OCI-LY1 (cell line): ENCODE measurements around the gene FGR.
"Not testable (repeated sequence)": the region's sequence is repeated elsewhere in the genome, so short reads cannot be mapped to it uniquely, and the experiment has no call there.

Experiments
- H2AFZ ChIP-seq: fragments of 200-600 bp; sonication (generic), shearing (Covaris generic); 2 replicates; pipeline ENCODE4 v1.6.0; 2014; ENCODE audit warnings: antibody characterized with exemption, mild to moderate bottlenecking, low read length
- H3F3A ChIP-seq: fragments of 200-600 bp; sonication (generic), shearing (Covaris generic); 2 replicates; pipeline ENCODE4 v1.6.0; 2014; ENCODE audit warnings: mild to moderate bottlenecking, antibody characterized with exemption, low read length, moderate library complexity; ENCODE audit not compliant: insufficient read depth
- H3K27ac ChIP-seq: fragments of 200-600 bp; sonication (generic); 2 replicates; pipeline ENCODE4 v1.5.1; 2014; ENCODE audit warnings: low read length, mixed run types, mild to moderate bottlenecking, low read depth; ENCODE audit not compliant: poor library complexity, severe bottlenecking
- H3K27me3 ChIP-seq: fragments of 200-600 bp; sonication (generic); 2 replicates; pipeline ENCODE4 v1.6.0; 2014; ENCODE audit warnings: antibody characterized with exemption, mild to moderate bottlenecking, low read length, moderate library complexity; ENCODE audit not compliant: insufficient read depth
- H3K36me3 ChIP-seq: fragments of 200-600 bp; sonication (generic); 2 replicates; pipeline ENCODE4 v1.6.1; 2014; ENCODE audit warnings: mild to moderate bottlenecking, antibody characterized with exemption, low read length, moderate library complexity, mixed read lengths; ENCODE audit not compliant: insufficient read depth
- H3K4me1 ChIP-seq: fragments of 200-600 bp; sonication (generic); 2 replicates; pipeline ENCODE4 v1.5.1; 2014; ENCODE audit warnings: mild to moderate bottlenecking, low read length, moderate library complexity; ENCODE audit not compliant: insufficient read depth, severe bottlenecking
- H3K4me2 ChIP-seq: fragments of 200-600 bp; sonication (generic), shearing (Covaris generic); 2 replicates; pipeline ENCODE4 v1.6.1; 2014; ENCODE audit warnings: low read length
- H3K4me3 ChIP-seq: fragments of 200-600 bp; sonication (generic); 2 replicates; pipeline ENCODE4 v1.5.1; 2014; ENCODE audit warnings: low read length, low read depth, mild to moderate bottlenecking, mixed read lengths; ENCODE audit not compliant: poor library complexity, severe bottlenecking
- H3K79me2 ChIP-seq: fragments of 200-600 bp; shearing (Covaris generic); 2 replicates; pipeline ENCODE4 v1.6.1; 2016; ENCODE audit warnings: mixed run types, low read length, mixed read lengths; ENCODE audit not compliant: insufficient read depth
- H3K9ac ChIP-seq: fragments of 200-600 bp; sonication (generic), shearing (Covaris generic); 2 replicates; pipeline ENCODE4 v1.6.1; 2014; ENCODE audit warnings: mild to moderate bottlenecking, low read length, mixed read lengths
- H3K9me2 ChIP-seq: fragments of 200-600 bp; sonication (generic), shearing (Covaris generic); 2 replicates; pipeline ENCODE4 v1.6.1; 2014; ENCODE audit warnings: low read depth, mild to moderate bottlenecking, low read length, mixed read lengths
- H3K9me3 ChIP-seq: fragments of 200-600 bp; shearing (Covaris generic); 2 replicates; pipeline ENCODE4 v1.6.1; 2014; ENCODE audit warnings: low read length, mixed read lengths
- H4K20me1 ChIP-seq: fragments of 200-600 bp; sonication (generic), shearing (Covaris generic); 2 replicates; pipeline ENCODE4 v1.6.0; 2016; ENCODE audit warnings: mild to moderate bottlenecking, low read length; ENCODE audit not compliant: insufficient read depth
- CTCF ChIP-seq: fragments of 200-600 bp; sonication (generic), shearing (Covaris generic); IDR thresholded peaks from 2 replicates; pipeline ENCODE4 v1.5.1; 2017; ENCODE audit warnings: mild to moderate bottlenecking, antibody characterized with exemption, low read length, moderate library complexity, mixed read lengths
- EZH2 ChIP-seq: fragments of 200-600 bp; sonication (generic), shearing (Covaris generic); IDR thresholded peaks from 2 replicates; pipeline ENCODE4 v1.8.0; 2017; ENCODE audit warnings: borderline replicate concordance, mixed run types, mild to moderate bottlenecking, antibody characterized with exemption, low read length, moderate library complexity, mixed read lengths

FGR gene

GRCh38 chr1:27634985-27635367, at the start of gene FGR:
FGR (minus strand) TSS chr1:27635185; CDS start chr1:27623916, 11,269 bp downstream.
- no peak within 1 kb of the TSS; the same call in 1 of the 2 replicates for H3K9ac ChIP-seq
- H3K27ac ChIP-seq = no peak within 1 kb of the TSS
- peak within 1 kb of the TSS; percentile 23 for H3K4me3 ChIP-seq
- H2AFZ ChIP-seq = no peak within 1 kb of the TSS
- no peaks in the 10 kb centered on the region; the same call in 1 of the 2 replicates for H3K36me3 ChIP-seq
- H3F3A ChIP-seq = no peaks in the 10 kb centered on the region
- peaks cover 43% of the 10 kb centered on the region for H3K4me1 ChIP-seq
- TF ChIP-seq CTCF (no peak), EZH2 (no peak)
- H4K20me1 ChIP-seq = no peaks in the 10 kb centered on the region
- no peaks in the 10 kb centered on the region for H3K79me2 ChIP-seq
- peak within 1 kb of the TSS; percentile 30 for H3K4me2 ChIP-seq
- H3K27me3 ChIP-seq = peaks cover 15% of the 10 kb centered on the region; the same call in 1 of the 2 replicates
- H3K9me3 ChIP-seq = no peaks in the 10 kb centered on the region
- H3K9me2 ChIP-seq = no peaks in the 10 kb centered on the region

- H4K20me1 ChIP-seq = no peaks in the 10 kb centered on the region
These were observed 49.2 kb upstream of the FGR start for GRCh38 chr1:27684176-27684575.

GRCh38 chr1:27682351-27682944, 47.5 kb upstream of the FGR start:
- Histone ChIP-seq H3K9me2 (no peaks in the 10 kb centered on the region), H3K27ac (no peak overlapping the region), H3K27me3 (no peaks in the 10 kb centered on the region; the same call in 1 of the 2 replicates), H3K4me2 (no peak overlapping the region), H3K36me3 (no peaks in the 10 kb centered on the region), H3K9me3 (peaks cover 5% of the 10 kb centered on the region; the same call in 1 of the 2 replicates), H3K4me1 (no peaks in the 10 kb centered on the region), H2AFZ (no peak overlapping the region), H3K9ac (no peak overlapping the region), H3K4me3 (no peak overlapping the region), H3K79me2 (no peaks in the 10 kb centered on the region), H4K20me1 (no peaks in the 10 kb centered on the region), H3F3A (no peaks in the 10 kb centered on the region)
- TF ChIP-seq EZH2 = no peak
- no peak for TF ChIP-seq CTCF

More at GRCh38 chr1:27684176-27684575, 49.2 kb upstream of the FGR start:
- Histone ChIP-seq H3K4me1 (no peaks in the 10 kb centered on the region), H3K4me3 (no peak overlapping the region), H3K9me2 (no peaks in the 10 kb centered on the region), H3K27me3 (no peaks in the 10 kb centered on the region; the same call in 1 of the 2 replicates), H3K79me2 (no peaks in the 10 kb centered on the region), H3K27ac (no peak overlapping the region), H2AFZ (no peak overlapping the region), H3F3A (no peaks in the 10 kb centered on the region), H3K9me3 (peaks cover 5% of the 10 kb centered on the region; the same call in 1 of the 2 replicates), H3K36me3 (no peaks in the 10 kb centered on the region), H3K9ac (no peak overlapping the region), H3K4me2 (no peak overlapping the region)
- TF ChIP-seq CTCF (no peak), EZH2 (no peak)

GRCh38 chr1:27681580-27681979, 46.6 kb upstream of the FGR start:
- H2AFZ ChIP-seq, H3K9me3 ChIP-seq, H3K9me2 ChIP-seq, H4K20me1 ChIP-seq, H3K36me3 ChIP-seq, H3K27me3 ChIP-seq, H3K4me1 ChIP-seq, H3K9ac ChIP-seq, H3K4me3 ChIP-seq, H3K79me2 ChIP-seq, H3K4me2 ChIP-seq, H3F3A ChIP-seq, H3K27ac ChIP-seq: not testable (repeated sequence)

GRCh38 chr1:27680225-27680791, 45.3 kb upstream of the FGR start:
- not testable (repeated sequence) for H3K79me2 ChIP-seq, H3K36me3 ChIP-seq, H3K4me3 ChIP-seq, H3F3A ChIP-seq, H3K9me3 ChIP-seq, H3K4me1 ChIP-seq, H2AFZ ChIP-seq, H3K9ac ChIP-seq, H3K4me2 ChIP-seq, H3K27me3 ChIP-seq, H3K27ac ChIP-seq, H4K20me1 ChIP-seq, H3K9me2 ChIP-seq
